ENCODE results near the gene EYA2.
"Not testable (repeated sequence)": the region's sequence is repeated elsewhere in the genome, so short reads cannot be mapped to it uniquely, and the experiment has no call there.

Gene EYA2

DNA sequence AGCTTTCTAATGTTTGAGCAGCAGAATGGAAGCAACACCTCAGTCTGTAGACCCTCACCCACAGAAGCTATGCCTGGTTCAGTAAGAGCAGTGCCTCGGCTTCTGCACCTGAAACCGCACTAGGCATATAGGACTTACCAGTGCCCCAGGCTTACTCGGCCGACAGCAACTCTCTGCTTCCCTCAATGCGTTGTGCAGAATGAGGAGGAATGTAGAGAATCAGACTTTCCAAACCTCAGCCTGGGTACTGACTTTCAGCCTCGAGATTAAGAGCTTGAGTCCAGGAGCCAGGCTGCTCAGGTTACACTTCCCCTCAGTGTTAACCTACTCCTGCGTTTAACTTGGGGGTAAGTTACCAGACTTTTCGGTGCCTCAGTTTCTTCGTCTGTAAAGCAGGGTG is 8.6 kb downstream of the EYA2 start:
- H3K9ac ChIP-seq (ENCODE audit: low read depth, low read length) = no peak overlapping the region
- peaks cover 4% of the 10 kb centered on the region for H3K4me1 ChIP-seq (ENCODE audit: insufficient read depth, low read length)
- H3K9me3 ChIP-seq (ENCODE audit: control insufficient read depth, insufficient read depth, low read length) = no peaks in the 10 kb centered on the region
- no peaks in the 10 kb centered on the region for H3K36me3 ChIP-seq (ENCODE audit: insufficient read depth, low read length)

DNA sequence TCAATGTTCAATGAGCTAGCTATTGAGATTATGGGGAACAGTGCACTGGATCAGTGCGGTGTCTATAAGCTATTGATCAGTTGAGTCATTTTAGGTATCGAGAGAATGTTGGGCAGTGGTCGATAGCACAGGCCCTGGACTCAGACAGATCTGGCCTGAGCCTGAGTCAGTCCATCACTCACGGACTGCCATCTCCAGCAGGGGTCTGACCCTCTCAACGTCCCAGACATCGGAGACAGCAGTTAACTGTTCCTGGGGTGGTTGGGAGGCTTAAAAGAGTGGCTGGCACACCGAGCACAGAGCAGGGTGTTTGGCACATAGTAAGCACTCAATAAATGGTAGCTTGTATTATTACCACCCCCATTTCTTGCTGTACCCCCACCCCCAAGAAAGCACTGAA is 9.3 kb downstream of the EYA2 start:
- Histone ChIP-seq H3K36me3 (ENCODE audit: insufficient read depth, low read length) (no peaks in the 10 kb centered on the region), H3K9ac (ENCODE audit: low read depth, low read length) (no peak overlapping the region), H3K4me1 (ENCODE audit: insufficient read depth, low read length) (no peaks in the 10 kb centered on the region; the same call in none of the 2 replicates), H3K9me3 (ENCODE audit: control insufficient read depth, insufficient read depth, low read length) (no peaks in the 10 kb centered on the region)

DNA sequence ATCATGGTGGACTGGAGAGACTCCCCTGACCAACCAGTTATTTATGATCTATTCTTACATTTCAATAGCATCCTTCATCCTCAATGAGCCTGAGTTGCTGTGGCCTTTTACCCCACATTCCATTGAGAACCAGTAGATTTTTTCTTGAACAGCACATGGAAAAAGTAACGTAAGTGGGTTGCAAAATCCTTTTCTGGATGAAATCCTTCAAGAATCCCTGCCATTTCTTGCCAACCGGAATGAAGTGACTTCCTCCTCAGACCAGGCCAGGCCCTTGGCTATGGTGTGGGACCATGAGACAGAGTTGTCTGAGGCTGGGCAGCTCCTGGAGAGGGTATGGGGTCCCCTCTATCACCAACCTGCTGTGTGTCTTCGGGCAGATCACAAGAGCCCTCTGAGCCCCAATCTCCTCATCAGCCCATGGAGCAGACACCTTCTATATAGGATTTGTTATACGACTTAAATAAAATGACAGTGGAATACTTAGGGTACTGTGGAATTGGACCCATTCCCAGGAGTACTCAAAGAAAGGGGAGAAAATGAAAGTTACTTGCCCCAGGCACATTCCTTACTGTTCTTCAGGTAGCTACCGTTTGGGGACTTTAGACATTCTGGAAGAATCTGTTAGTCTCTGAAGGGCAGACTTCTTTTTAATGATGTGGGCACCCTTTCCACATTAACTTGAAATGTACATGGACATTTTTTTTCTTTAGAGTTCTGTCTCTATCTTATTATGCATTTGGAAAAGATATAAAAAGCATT is 10.9 kb downstream of the EYA2 start:
- Histone ChIP-seq H3K9me3 (ENCODE audit: control insufficient read depth, insufficient read depth, low read length) (no peaks in the 10 kb centered on the region), H3K36me3 (ENCODE audit: insufficient read depth, low read length) (no peaks in the 10 kb centered on the region), H3K9ac (ENCODE audit: low read depth, low read length) (no peak overlapping the region), H3K4me1 (ENCODE audit: insufficient read depth, low read length) (no peaks in the 10 kb centered on the region; the same call in none of the 2 replicates)

DNA sequence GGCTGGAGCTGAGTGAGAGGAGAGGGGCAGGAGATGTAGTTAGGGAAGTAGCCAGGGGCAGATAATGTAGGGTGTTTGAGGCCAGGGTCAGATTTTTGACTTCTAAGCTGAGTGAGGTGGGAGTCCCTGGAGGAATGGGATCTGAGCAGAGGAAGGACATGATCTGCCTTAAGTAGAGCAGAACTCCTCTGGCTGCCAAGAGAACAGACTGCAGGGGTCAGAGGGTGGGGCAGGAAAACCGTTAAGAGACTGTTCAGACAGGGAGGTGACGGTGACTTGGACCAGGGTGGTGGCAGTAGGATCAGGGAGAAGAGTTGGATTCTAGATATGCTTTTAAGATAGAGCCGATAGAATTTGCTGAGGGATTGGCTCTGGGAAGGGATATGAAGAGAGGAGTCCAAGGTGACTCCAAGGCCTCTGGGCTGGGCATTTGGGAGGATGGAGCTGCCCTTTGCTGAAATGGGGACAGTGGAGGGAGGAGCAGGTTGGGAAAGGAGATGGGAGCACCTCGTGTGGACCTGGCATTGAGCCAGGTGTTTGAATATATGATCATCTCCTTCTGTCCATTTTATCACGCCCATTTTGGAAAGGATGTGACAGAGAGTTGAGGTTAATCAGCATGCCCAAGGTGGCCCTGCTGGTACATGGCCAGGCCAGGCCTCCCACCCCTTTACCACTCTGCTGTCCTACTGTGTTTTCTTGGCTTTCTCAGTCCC is 18.8 kb downstream of the EYA2 start:
- Histone ChIP-seq H3K36me3 (ENCODE audit: insufficient read depth, low read length) (no peaks in the 10 kb centered on the region), H3K9me3 (ENCODE audit: control insufficient read depth, insufficient read depth, low read length) (no peaks in the 10 kb centered on the region; the same call in 1 of the 2 replicates)

DNA sequence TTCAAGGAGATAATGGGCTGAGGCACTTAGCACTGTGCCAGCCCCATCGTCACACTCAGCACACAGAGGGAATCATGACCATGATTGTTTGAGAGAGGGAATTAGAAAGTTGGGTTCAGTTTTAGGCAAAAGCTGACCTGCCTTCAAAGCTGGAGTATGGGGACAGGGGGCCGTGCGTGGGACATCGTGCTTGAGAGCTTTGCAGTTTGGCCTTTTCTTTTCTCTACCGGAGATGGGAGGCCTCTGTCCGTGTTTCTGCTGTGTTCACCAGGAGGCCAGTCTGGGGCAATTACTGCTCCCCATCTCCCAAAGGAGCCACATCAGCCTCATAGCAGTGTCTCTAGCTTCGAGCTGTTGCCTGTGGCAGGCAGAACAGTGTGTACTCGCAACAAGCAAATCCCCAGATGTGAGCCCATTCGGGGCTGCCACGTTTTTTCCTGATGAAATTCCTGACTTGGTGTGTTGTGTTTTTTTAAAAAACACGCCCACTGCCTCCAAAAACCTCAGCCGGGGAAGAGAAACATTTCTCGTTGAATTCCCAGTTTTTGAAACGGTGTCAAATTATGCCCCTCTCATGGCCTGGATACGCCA is 20.2 kb downstream of the EYA2 start:
- Histone ChIP-seq H3K9ac (ENCODE audit: low read depth, low read length) (no peak overlapping the region), H3K4me1 (ENCODE audit: insufficient read depth, low read length) (no peaks in the 10 kb centered on the region), H3K36me3 (ENCODE audit: insufficient read depth, low read length) (no peaks in the 10 kb centered on the region), H3K9me3 (ENCODE audit: control insufficient read depth, insufficient read depth, low read length) (no peaks in the 10 kb centered on the region; the same call in 1 of the 2 replicates)

More for the DNA sequence above, 18.8 kb downstream of the EYA2 start:
- Histone ChIP-seq H3K9ac (ENCODE audit: low read depth, low read length) (no peak overlapping the region), H3K4me1 (ENCODE audit: insufficient read depth, low read length) (no peaks in the 10 kb centered on the region)

DNA sequence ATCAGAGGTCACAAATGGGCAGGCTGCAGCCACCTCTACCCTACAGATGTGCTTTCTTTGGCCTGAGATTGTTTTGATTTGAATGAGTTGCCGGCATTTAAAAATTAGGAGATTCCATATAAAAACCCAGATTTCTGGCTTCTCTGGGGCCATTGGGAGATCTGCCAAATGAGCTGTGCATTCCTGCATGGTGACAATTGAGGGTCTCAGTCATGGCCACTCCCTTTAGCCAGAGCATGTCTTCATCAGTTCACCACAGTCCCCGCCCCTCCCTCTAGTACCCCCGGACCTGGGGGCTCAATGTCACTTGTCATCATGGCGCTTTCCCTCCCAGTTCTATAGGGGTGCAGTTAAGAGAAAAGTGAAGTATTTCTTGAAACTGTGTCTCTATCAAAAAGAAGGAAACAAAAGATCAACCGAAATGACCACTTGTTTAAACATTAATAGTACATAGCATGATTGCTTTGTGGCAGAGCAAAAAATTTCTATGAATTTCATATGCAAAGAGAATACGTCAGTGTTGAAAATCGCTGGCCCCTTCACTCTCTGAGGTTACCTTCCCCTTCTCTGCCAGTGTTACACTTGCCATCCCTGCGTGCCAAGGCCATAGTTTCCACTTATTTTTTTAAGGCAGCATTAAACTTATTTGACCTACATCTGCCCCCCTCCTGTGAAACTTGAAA is 21.1 kb downstream of the EYA2 start:
- no peaks in the 10 kb centered on the region for H3K4me1 ChIP-seq (ENCODE audit: insufficient read depth, low read length)
- no peak overlapping the region for H3K9ac ChIP-seq (ENCODE audit: low read depth, low read length)
- H3K9me3 ChIP-seq (ENCODE audit: control insufficient read depth, insufficient read depth, low read length) = no peaks in the 10 kb centered on the region; the same call in 1 of the 2 replicates
- no peaks in the 10 kb centered on the region for H3K36me3 ChIP-seq (ENCODE audit: insufficient read depth, low read length)

DNA sequence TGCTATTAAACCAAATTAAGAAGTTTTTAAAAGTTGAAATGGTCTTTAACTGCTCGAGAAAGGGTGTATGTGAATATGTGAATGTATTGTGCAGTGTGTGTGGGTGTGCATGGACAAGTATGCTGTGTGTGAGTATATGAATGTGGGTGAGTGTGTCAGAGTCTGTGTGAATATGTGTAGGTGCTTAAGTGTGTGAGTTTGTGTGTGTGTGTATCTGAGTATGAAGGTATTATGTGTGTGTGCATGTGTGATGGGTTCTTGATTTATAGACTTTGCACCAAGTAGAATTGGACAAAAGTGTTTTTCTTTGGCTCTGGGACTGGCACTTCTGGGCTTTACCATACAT is 21.6 kb downstream of the EYA2 start:
- Histone ChIP-seq H3K4me1 (ENCODE audit: insufficient read depth, low read length) (no peaks in the 10 kb centered on the region), H3K9me3 (ENCODE audit: control insufficient read depth, insufficient read depth, low read length) (no peaks in the 10 kb centered on the region; the same call in 1 of the 2 replicates), H3K9ac (ENCODE audit: low read depth, low read length) (no peak overlapping the region), H3K36me3 (ENCODE audit: insufficient read depth, low read length) (no peaks in the 10 kb centered on the region)

DNA sequence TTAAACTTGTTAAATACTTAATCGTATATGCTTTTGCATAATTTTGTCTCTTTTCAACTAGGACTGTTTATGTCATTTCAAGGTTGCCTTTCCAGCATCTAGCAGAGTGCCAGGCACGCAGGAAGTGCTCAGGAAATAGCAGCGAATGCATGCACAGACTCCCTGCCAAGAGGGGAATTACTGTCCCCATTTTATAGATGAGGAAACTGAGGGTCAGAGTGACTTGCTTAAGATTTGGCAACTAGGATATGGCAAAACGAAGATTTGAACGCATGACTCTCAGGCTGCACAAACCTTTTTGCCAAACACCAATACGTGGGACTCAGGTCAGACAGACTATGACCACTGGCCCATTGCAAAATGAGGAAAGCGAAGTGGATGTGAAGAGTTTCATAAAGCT is 22.5 kb downstream of the EYA2 start:
- no peak overlapping the region for H3K9ac ChIP-seq (ENCODE audit: low read depth, low read length)
- no peaks in the 10 kb centered on the region; the same call in 1 of the 2 replicates for H3K9me3 ChIP-seq (ENCODE audit: control insufficient read depth, insufficient read depth, low read length)
- H3K36me3 ChIP-seq (ENCODE audit: insufficient read depth, low read length) = no peaks in the 10 kb centered on the region
- no peaks in the 10 kb centered on the region for H3K4me1 ChIP-seq (ENCODE audit: insufficient read depth, low read length)

DNA sequence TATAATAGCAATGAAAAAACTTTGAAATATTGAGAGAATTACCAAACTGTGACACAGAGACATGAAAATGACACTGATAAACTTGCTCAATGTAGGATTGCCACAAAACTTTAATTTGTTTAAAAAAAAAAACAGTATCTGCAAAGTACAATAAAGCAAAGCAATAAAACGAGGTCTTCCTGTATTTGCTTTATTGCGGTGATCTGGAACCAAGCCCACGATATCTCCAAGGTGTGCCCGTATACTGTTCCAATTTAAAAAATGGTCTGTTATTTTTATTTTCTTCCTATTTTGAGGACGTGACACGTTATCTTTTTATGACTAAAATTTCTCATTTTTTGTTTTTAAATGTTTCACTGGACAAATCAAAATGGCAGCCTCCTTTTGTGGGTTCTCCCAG is 25.5 kb downstream of the EYA2 start:
- Histone ChIP-seq H3K4me1 (ENCODE audit: insufficient read depth, low read length) (peaks cover 4% of the 10 kb centered on the region; the same call in 1 of the 2 replicates), H3K36me3 (ENCODE audit: insufficient read depth, low read length) (no peaks in the 10 kb centered on the region), H3K9ac (ENCODE audit: low read depth, low read length) (no peak overlapping the region), H3K9me3 (ENCODE audit: control insufficient read depth, insufficient read depth, low read length) (no peaks in the 10 kb centered on the region; the same call in 1 of the 2 replicates)

DNA sequence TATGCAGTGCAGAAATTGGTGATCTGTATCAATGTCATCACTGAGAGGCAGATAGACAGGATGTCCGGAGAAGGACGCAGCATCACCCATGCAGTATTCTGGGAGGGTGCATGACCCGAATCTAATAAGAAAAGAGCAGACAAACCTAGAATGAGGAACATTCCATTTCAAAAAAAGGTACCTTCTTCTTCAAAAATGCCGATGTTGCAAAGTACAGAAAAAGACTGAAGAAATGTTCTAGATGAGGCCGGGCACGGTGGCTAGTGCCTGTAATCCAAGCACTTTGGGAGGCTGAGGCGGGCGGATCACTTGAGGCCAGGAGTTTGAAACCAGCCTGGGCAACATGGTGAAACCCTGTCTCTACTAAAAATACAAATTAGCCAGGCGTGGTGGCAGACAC is 28.2 kb downstream of the EYA2 start:
- not testable (repeated sequence) for H3K9me3 ChIP-seq (ENCODE audit: control insufficient read depth, insufficient read depth, low read length); H3K36me3 ChIP-seq (ENCODE audit: insufficient read depth, low read length); H3K4me1 ChIP-seq (ENCODE audit: insufficient read depth, low read length); H3K9ac ChIP-seq (ENCODE audit: low read depth, low read length)

DNA sequence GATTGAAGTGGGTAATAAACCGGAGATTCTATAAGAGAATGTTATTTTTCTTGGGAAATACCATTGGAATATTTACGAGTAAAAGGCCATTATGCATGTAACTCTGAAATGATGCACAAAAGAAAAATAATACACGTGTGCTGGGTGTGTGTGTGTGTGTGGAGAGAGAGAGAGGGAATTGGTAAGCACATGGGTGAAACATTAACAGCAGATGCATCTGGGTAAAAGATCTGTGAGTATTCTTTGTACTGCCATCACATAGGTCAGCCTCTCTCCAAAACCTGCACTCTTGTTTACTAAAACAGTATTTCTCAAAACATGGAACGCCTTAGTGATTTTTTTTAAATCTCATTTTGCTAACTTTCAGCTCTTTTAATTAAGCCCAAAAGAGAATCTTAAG is 28.9 kb downstream of the EYA2 start:
- Histone ChIP-seq H3K36me3 (ENCODE audit: insufficient read depth, low read length) (no peaks in the 10 kb centered on the region), H3K9ac (ENCODE audit: low read depth, low read length) (no peak overlapping the region), H3K9me3 (ENCODE audit: control insufficient read depth, insufficient read depth, low read length) (peaks cover 6% of the 10 kb centered on the region), H3K4me1 (ENCODE audit: insufficient read depth, low read length) (peaks cover 4% of the 10 kb centered on the region)

DNA sequence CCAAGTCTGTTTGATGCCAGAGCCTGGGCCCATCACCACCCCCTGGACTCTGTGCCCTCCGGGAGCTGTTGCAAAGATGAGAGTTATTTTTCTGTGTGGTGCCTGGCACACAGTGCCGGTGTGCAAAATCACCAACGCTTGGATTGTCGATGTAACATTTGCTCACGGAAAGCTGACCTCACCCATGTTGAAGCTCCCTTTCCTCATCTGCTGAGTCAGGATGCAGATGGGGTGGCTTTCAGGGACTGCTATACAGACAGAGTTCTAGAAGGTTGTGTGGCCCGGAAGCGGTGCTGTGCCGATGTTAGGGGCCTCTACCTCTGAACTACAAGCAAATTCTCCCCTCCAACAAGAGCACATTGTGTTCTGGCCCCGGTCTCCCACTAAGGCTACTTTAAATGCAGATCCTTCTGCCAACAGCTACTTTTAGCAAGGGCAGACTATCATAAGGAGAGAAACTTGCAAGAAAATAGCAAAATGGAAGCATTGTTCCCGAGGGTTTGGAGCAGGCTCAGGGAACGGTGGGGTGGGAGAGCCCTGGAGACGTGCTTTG is 34.0 kb downstream of the EYA2 start:
- Histone ChIP-seq H3K4me1 (ENCODE audit: insufficient read depth, low read length) (peaks cover 1% of the 10 kb centered on the region), H3K9me3 (ENCODE audit: control insufficient read depth, insufficient read depth, low read length) (peaks cover 6% of the 10 kb centered on the region; the same call in 1 of the 2 replicates), H3K36me3 (ENCODE audit: insufficient read depth, low read length) (no peaks in the 10 kb centered on the region), H3K9ac (ENCODE audit: low read depth, low read length) (no peak overlapping the region)

DNA sequence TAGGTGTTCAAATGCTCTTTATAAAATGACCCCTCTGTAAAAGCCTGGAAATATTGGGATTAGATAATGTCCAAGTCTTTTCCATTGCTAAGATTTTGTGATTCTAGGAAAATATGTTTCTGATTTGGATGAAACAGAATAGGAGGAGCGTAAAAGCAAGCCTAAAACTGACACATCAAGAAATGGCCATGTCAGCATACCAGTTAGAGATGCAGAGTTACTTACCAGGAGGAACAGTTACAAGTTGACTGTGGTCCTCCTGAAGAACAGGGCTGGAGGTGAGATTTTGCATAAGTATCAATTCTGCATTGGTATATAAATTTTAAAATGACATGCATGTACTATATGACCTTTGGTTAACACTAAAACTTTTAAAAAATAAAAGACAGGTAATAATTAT is 35.3 kb downstream of the EYA2 start:
- H3K9ac ChIP-seq (ENCODE audit: low read depth, low read length) = no peak overlapping the region
- H3K9me3 ChIP-seq (ENCODE audit: control insufficient read depth, insufficient read depth, low read length) = peaks cover 6% of the 10 kb centered on the region; the same call in 1 of the 2 replicates
- H3K36me3 ChIP-seq (ENCODE audit: insufficient read depth, low read length) = no peaks in the 10 kb centered on the region
- no peaks in the 10 kb centered on the region; the same call in 1 of the 2 replicates for H3K4me1 ChIP-seq (ENCODE audit: insufficient read depth, low read length)
